HCT116 (cell line): ENCODE data around the gene ESR1. TPM values are rescaled to one million over a fixed set of nuclear protein-coding genes. Genes with fewer than 3 reads are reported as not detected.

ENCODE experiments used
- ATAC-seq: fragments of 200-7000 bp; cut with Tn5 transposase; 2 replicates; pipeline ENCODE4 v1.9.1; 2020; ENCODE audit warnings: mild to moderate bottlenecking, moderate library complexity
- BruUV-seq: library from RNA; stranded (reverse); fragments of 400-500 nt; replicated peaks from 2 replicates; lab custom pipeline; 2021; lab: Mats Ljungman, UMichigan
- CTCF ChIA-PET: fragments of 300-600 bp; sonication (Branson Sonifier 250); formaldehyde crosslinking; loops from one replicate; lab custom pipeline; 2021; ENCODE audit warnings: antibody characterized with exemption; lab: Charles Lee
- POLR2A ChIA-PET: fragments of 300-600, 350-600 bp; sonication (Branson Sonifier 250); formaldehyde crosslinking; loops from one replicate; lab custom pipeline; 2021; ENCODE audit warnings: antibody characterized with exemption; lab: Charles Lee
- RAD21 ChIA-PET, 2 experiments: fragments of 300-600 bp; sonication (Branson Sonifier 250); formaldehyde crosslinking; loops; one replicate each; lab custom pipeline; 2023; ENCODE audit warnings: low total read pairs in 2 of 2; ENCODE audit not compliant: uncharacterized antibody in 2 of 2, unreplicated experiment in 2 of 2, low non-redundant PET in 1 of 2; lab: Charles Lee
- DNase-seq: peaks from one replicate; pipeline ENCODE4 v3.0.0-alpha.2; 2010; ENCODE audit warnings: low read depth, low spot score
- H2AFZ ChIP-seq: fragments of 200-600 bp; shearing (Covaris generic), sonication (generic); 2 replicates; pipeline ENCODE4 v1.6.1; 2017; ENCODE audit warnings: low read depth, mixed run types, mixed read lengths, antibody characterized with exemption, low read length; ENCODE audit not compliant: poor library complexity, severe bottlenecking
- H3K27ac ChIP-seq: 2 replicates; pipeline ENCODE4 v1.5.1; 2012; ENCODE audit warnings: low read depth, low read length
- H3K27me3 ChIP-seq: fragments of 200-600 bp; sonication (generic); 2 replicates; pipeline ENCODE4 v1.6.1; 2016; ENCODE audit warnings: mixed run types, low read length, mixed read lengths; ENCODE audit not compliant: insufficient read depth
- H3K36me3 ChIP-seq, 2 experiments: fragments of 200-500 bp in 1 of 2; fragments of 200-600 bp in 1 of 2; sonication (Bioruptor generic) in 1 of 2; sonication (generic) in 1 of 2; 2 replicates each; pipeline versions ENCODE4 v1.5.1 to v1.6.1; 2014 to 2016; ENCODE audit warnings: low read length in 2 of 2, inconsistent platforms in 1 of 2, mixed read lengths in 1 of 2, mixed run types in 1 of 2; ENCODE audit not compliant: insufficient read depth in 2 of 2, control insufficient read depth in 1 of 2
- H3K4me1 ChIP-seq, 2 experiments: fragments of 200-600 bp in 1 of 2; sonication (generic) in 1 of 2; 2 replicates each; pipeline versions ENCODE4 v1.5.1 to v1.6.1; 2012 to 2017; ENCODE audit warnings: low read length in 2 of 2, inconsistent platforms in 1 of 2, mild to moderate bottlenecking in 1 of 2, mixed read lengths in 1 of 2, mixed run types in 1 of 2, moderate library complexity in 1 of 2; ENCODE audit not compliant: insufficient read depth in 2 of 2, control insufficient read depth in 1 of 2
- H3K4me2 ChIP-seq: fragments of 200-600 bp; sonication (generic); 2 replicates; pipeline ENCODE4 v1.6.1; 2017; ENCODE audit warnings: mixed run types, low read length, mixed read lengths
- H3K4me3 ChIP-seq, 2 experiments: fragments of 200-600 bp in 1 of 2; sonication (generic) in 1 of 2; replicated peaks in 1 of 2; 2 replicates each; pipeline ENCODE4 v1.5.1; 2011 to 2016; ENCODE audit warnings: low read length in 2 of 2, control low read depth in 1 of 2, low read depth in 1 of 2, mild to moderate bottlenecking in 1 of 2, mixed read lengths in 1 of 2, mixed run types in 1 of 2
- H3K79me2 ChIP-seq: fragments of 200-600 bp; sonication (generic); 2 replicates; pipeline ENCODE4 v1.6.1; 2017; ENCODE audit warnings: mild to moderate bottlenecking, mixed run types, low read length, moderate library complexity, mixed read lengths; ENCODE audit not compliant: insufficient read depth
- H3K9ac ChIP-seq: fragments of 200-600 bp; sonication (generic); 2 replicates; pipeline ENCODE4 v1.6.1; 2016; ENCODE audit warnings: low read length, mixed read lengths
- H3K9me2 ChIP-seq: fragments of 200-600 bp; sonication (generic), shearing (Covaris generic); 2 replicates; pipeline ENCODE4 v1.6.1; 2017; ENCODE audit warnings: mixed run types, mild to moderate bottlenecking, moderate library complexity; ENCODE audit not compliant: insufficient read depth
- H3K9me3 ChIP-seq, 2 experiments: fragments of 200-500 bp in 1 of 2; fragments of 200-600 bp in 1 of 2; sonication (Bioruptor generic) in 1 of 2; sonication (generic) in 1 of 2; 2 replicates each; pipeline ENCODE4 v1.6.1; 2014 to 2017; ENCODE audit warnings: low read length in 2 of 2, mixed read lengths in 2 of 2, inconsistent platforms in 1 of 2, low read depth in 1 of 2, mild to moderate bottlenecking in 1 of 2, mixed run types in 1 of 2, moderate library complexity in 1 of 2; ENCODE audit not compliant: control insufficient read depth in 1 of 2, insufficient read depth in 1 of 2
- H4K20me1 ChIP-seq: fragments of 200-600 bp; sonication (generic), shearing (Covaris generic); 2 replicates; pipeline ENCODE4 v1.6.1; 2017; ENCODE audit warnings: mixed run types, mild to moderate bottlenecking, moderate library complexity; ENCODE audit not compliant: insufficient read depth
- CBX3 ChIP-seq: IDR thresholded peaks from 2 replicates; pipeline ENCODE4 v1.6.1; 2012; ENCODE audit warnings: low read depth
- CEBPB ChIP-seq: IDR thresholded peaks from 2 replicates; pipeline ENCODE4 v1.6.1; 2012; ENCODE audit warnings: low read depth
- FOSL1 ChIP-seq: IDR thresholded peaks from 2 replicates; pipeline ENCODE4 v1.6.1; 2012; ENCODE audit warnings: low read depth
- SIN3A ChIP-seq: IDR thresholded peaks from 2 replicates; pipeline ENCODE4 v1.6.1; 2012; ENCODE audit warnings: low read depth
- SP1 ChIP-seq: IDR thresholded peaks from 2 replicates; pipeline ENCODE4 v1.6.1; 2012; ENCODE audit warnings: low read depth
- SRF ChIP-seq: IDR thresholded peaks from 2 replicates; pipeline ENCODE4 v1.6.1; 2012; ENCODE audit warnings: low read depth
- TCF7L2 ChIP-seq: IDR thresholded peaks from 2 replicates; pipeline ENCODE4 v1.7.0; 2011; ENCODE audit warnings: borderline replicate concordance, inconsistent platforms; ENCODE audit not compliant: insufficient read depth, insufficient read length; ENCODE audit errors: extremely low read depth
- intact Hi-C: fragments of 100-400 bp; cut with micrococcal nuclease; formaldehyde crosslinking; loops from 2 replicates; pipeline ENCODE4 v1.10.0; 2022
- total RNA-seq: library from RNA; stranded (reverse); gene quantifications from one replicate; pipeline ENCODE4 v1.2.1, GENCODE V29; 2021; ENCODE audit not compliant: unreplicated experiment
- TF ChIP-seq, protein P1 (sequence below), 3 experiments: fragments of 200-600 bp in 1 of 3; sonication (generic) in 1 of 3; IDR thresholded peaks in 2 of 3; conservative IDR thresholded peaks in 1 of 3; 2 replicates each; pipeline ENCODE4 v1.5.1; 2012 to 2017; ENCODE audit warnings: low read depth in 2 of 3, low read length in 2 of 3, antibody characterized with exemption in 1 of 3, borderline replicate concordance in 1 of 3, control low read depth in 1 of 3, mild to moderate bottlenecking in 1 of 3, mixed read lengths in 1 of 3, mixed run types in 1 of 3, moderate library complexity in 1 of 3; ENCODE audit not compliant: insufficient read depth in 1 of 3

Gene ESR1
- total RNA-seq, 1 experiment from 2014 or later: 0.17 TPM

DNA sequence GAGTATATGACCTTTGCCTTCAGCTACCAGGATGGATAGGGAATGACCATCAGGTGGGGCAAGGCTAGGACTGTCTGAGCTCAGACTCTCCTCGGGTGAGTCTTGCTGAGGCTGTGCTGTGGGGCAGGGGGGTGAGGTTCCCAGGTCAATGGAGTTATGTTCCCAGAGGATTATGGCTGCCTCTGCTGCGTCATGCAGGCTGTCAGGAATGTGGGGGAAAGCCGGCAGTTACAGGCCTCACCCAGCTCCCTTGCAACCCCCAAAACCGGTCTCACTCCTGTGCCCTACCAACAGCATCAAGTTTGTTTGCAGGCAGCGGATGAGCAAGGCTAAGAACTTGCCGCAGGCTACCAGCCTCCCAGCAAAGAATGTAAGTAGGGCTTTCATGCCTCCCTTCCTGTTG lies 93.5 kb downstream of the ESR1 start:
- Histone ChIP-seq H3K79me2 (no peaks in the 10 kb centered on the region), H4K20me1 (no peaks in the 10 kb centered on the region), H3K4me1 (peaks cover 0 to 4% of the 10 kb centered on the region in 2 experiments; a peak in 1 of 4 replicates), H3K4me3 (no peak overlapping the region), H3K27ac (no peak overlapping the region), H2AFZ (no peak overlapping the region), H3K36me3 (no peaks in the 10 kb centered on the region), H3K9ac (no peak overlapping the region), H3K9me2 (no peaks in the 10 kb centered on the region), H3K27me3 (no peaks in the 10 kb centered on the region), H3K4me2 (no peak overlapping the region), H3K9me3 (no peaks in the 10 kb centered on the region)
- BruUV-seq: no TSS peak
- ATAC-seq (no peak), DNase-seq (no peak)
- intact Hi-C loops: no loop called here
- CTCF ChIA-PET: interaction anchor here (0.9 kb wide), 1 partner anchor 223 kb away, joined by 3 read pairs; no protein-coding TSS in a partner anchor
- no peak for TF ChIP-seq CBX3
- TF ChIP-seq TCF7L2: no peak
- TF ChIP-seq, protein P1, sequence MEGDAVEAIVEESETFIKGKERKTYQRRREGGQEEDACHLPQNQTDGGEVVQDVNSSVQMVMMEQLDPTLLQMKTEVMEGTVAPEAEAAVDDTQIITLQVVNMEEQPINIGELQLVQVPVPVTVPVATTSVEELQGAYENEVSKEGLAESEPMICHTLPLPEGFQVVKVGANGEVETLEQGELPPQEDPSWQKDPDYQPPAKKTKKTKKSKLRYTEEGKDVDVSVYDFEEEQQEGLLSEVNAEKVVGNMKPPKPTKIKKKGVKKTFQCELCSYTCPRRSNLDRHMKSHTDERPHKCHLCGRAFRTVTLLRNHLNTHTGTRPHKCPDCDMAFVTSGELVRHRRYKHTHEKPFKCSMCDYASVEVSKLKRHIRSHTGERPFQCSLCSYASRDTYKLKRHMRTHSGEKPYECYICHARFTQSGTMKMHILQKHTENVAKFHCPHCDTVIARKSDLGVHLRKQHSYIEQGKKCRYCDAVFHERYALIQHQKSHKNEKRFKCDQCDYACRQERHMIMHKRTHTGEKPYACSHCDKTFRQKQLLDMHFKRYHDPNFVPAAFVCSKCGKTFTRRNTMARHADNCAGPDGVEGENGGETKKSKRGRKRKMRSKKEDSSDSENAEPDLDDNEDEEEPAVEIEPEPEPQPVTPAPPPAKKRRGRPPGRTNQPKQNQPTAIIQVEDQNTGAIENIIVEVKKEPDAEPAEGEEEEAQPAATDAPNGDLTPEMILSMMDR (IDR thresholded peaks at IDR 0.05 in 2 of 3, conservative IDR thresholded peaks at IDR 0.05 in 1 of 3; ENCODE audit: borderline replicate concordance in 1 of 3, insufficient read depth in 1 of 3, low read depth in 2 of 3, low read length in 2 of 3): no peak
- no peak for TF ChIP-seq SRF
- TF ChIP-seq CEBPB: no peak
- no peak for TF ChIP-seq SP1
- POLR2A ChIA-PET: no interaction called here
- RAD21 ChIA-PET: no interaction called here

DNA sequence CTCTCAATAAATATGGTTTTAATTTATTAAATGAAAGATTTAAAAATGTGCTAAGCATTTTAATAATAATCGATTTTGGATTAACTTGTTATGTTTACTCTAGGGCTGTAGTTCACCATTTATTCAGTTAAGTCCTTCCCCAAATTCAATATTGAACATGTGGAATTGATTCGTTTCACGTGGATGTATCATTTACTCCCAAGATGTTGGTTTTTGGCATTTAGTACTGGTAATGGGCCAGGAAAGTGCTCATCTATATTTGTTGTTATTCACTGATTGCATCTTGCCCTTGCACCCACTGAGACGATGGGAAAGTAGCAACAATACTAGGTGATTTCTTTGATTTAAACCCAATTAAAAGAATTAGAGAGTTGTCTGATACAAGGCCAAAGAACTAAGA lies 97.1 kb downstream of the ESR1 start:
- H3K4me3 ChIP-seq: no peak overlapping the region
- H3K9me3 ChIP-seq: no peaks in the 10 kb centered on the region
- peaks cover 0 to 4% of the 10 kb centered on the region in 2 experiments; a peak in 1 of 4 replicates for H3K4me1 ChIP-seq
- H4K20me1 ChIP-seq: no peaks in the 10 kb centered on the region
- DNase-seq (no peak), ATAC-seq (no peak)
- ChIA-PET POLR2A (no interaction called here), CTCF (no interaction called here), RAD21 (no interaction called here)
- no peak overlapping the region for H3K4me2 ChIP-seq
- no peaks in the 10 kb centered on the region for H3K36me3 ChIP-seq
- no peaks in the 10 kb centered on the region for H3K9me2 ChIP-seq
- no peaks in the 10 kb centered on the region for H3K27me3 ChIP-seq
- no TSS peak for BruUV-seq
- TF ChIP-seq SIN3A (no peak), CEBPB (no peak), FOSL1 (no peak), SRF (no peak)
- no peak overlapping the region for H2AFZ ChIP-seq
- intact Hi-C loops: no loop called here
- H3K79me2 ChIP-seq: no peaks in the 10 kb centered on the region
- H3K9ac ChIP-seq: no peak overlapping the region
- no peak overlapping the region for H3K27ac ChIP-seq
